ENCODE measurements around the gene DLG1. TPM values are rescaled to one million over a fixed set of nuclear protein-coding genes. Genes with fewer than 3 reads are reported as not detected.

Gene DLG1
- total RNA-seq, 1 experiment from 2014 or later: 89.8 TPM

DNA sequence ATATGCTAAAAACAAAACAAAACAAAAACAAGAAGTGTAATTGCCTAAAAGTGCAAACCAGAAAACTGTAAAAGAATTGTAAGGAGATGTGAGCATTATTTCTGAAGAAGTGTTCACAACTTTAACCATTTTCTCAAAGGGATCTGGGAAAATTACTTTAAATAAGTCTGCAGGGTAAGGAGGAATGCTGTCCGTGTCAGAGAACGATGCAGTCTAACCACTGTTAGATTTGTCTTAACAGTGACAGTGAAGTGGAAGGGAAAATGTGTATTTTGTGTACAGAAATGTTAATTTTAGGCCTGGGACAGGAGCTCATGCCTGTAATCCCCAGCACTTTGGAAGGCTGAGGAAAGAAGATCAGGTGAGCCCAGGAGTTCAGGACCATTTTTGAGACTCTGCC is 95.7 kb downstream of the DLG1 start:
- H3K9me3 ChIP-seq (ENCODE audit: control insufficient read depth in 1 of 2, insufficient read depth in 1 of 2, low read depth in 1 of 2, low read length in 2 of 2): no peaks in the 10 kb centered on the region
- POLR2A ChIA-PET: no interaction called here
- H3K4me1 ChIP-seq (ENCODE audit: control insufficient read depth in 1 of 2, insufficient read depth in 2 of 2, low read length in 2 of 2): no peaks in the 10 kb centered on the region
- ATAC-seq (no peak), DNase-seq (ENCODE audit: low read depth, low spot score) (no peak)
- CTCF ChIA-PET: no interaction called here
- H3K9ac ChIP-seq (ENCODE audit: low read length): no peak overlapping the region
- H3K79me2 ChIP-seq (ENCODE audit: insufficient read depth, low read length): peaks cover 99% of the 10 kb centered on the region
- no peak overlapping the region for H2AFZ ChIP-seq (ENCODE audit: low read depth, low read length, poor library complexity, severe bottlenecking)
- no peaks in the 10 kb centered on the region for H3K9me2 ChIP-seq (ENCODE audit: insufficient read depth)
- no TSS peak for BruUV-seq (replicated peaks)
- no peak overlapping the region for H3K4me2 ChIP-seq (ENCODE audit: low read length)
- no peaks in the 10 kb centered on the region for H3K36me3 ChIP-seq (ENCODE audit: control insufficient read depth in 1 of 2, insufficient read depth in 2 of 2, low read length in 2 of 2)
- TF ChIP-seq SP1 (IDR thresholded peaks at IDR 0.05; ENCODE audit: low read depth) (no peak), POLR2A (IDR thresholded peaks at IDR 0.05; ENCODE audit: borderline replicate concordance, extremely low read depth, insufficient read depth, insufficient read length) (no peak), ELF1 (IDR thresholded peaks at IDR 0.05; ENCODE audit: borderline replicate concordance, low read depth) (no peak), YY1 (IDR thresholded peaks at IDR 0.05; ENCODE audit: extremely low read depth, insufficient replicate concordance, low read depth, low read length) (no peak)
- H3K4me3 ChIP-seq (replicated peaks in 1 of 2; ENCODE audit: low read depth in 1 of 2, low read length in 2 of 2): no peak overlapping the region
- no peaks in the 10 kb centered on the region for H3K27me3 ChIP-seq (ENCODE audit: insufficient read depth, low read length)
- intact Hi-C loops (cut with micrococcal nuclease): no loop called here
- H3K27ac ChIP-seq (ENCODE audit: low read depth, low read length): no peak overlapping the region
- peaks cover 29% of the 10 kb centered on the region; the same call in 1 of the 2 replicates for H4K20me1 ChIP-seq (ENCODE audit: insufficient read depth)
- RAD21 ChIA-PET (ENCODE audit: low non-redundant PET in 1 of 2, low total read pairs in 2 of 2, uncharacterized antibody in 2 of 2, unreplicated experiment in 2 of 2): no interaction called here

DNA sequence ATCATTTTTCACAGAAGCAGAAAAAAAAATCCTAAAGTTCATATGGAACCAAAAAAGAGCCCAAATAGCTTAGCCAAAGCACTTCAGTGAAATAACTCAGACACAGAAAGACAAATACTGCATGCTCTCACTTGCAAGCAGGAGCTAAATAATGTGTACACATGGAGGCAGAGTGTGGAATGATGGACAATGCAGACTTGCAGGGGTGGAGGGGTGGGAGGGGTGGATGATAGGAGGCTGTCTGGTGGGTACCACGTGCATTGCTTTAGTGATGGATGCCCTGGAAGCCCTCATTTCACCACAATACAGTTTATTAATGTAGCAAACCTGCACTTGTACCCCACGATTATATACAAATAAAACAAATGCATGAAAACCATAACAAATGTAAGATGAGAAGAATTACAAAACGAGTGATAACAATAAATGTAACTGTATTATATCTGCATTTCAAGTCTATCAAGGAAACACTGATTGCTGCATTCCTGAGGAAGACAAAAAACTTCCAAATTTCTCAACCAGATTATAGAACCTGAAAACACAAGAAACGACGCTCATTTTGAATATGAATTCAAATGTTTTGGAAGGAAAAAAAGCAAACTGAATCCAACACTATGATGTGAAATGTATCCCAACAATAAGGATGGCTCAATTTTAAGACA is 96.5 kb downstream of the DLG1 start:
- H3K79me2 ChIP-seq (ENCODE audit: insufficient read depth, low read length): peaks cover 99% of the 10 kb centered on the region
- intact Hi-C loops (cut with micrococcal nuclease): no loop called here
- H3K4me1 ChIP-seq (ENCODE audit: control insufficient read depth in 1 of 2, insufficient read depth in 2 of 2, low read length in 2 of 2): no peaks in the 10 kb centered on the region
- H3K9me2 ChIP-seq (ENCODE audit: insufficient read depth): no peaks in the 10 kb centered on the region
- H3K4me2 ChIP-seq (ENCODE audit: low read length): no peak overlapping the region
- ChIA-PET CTCF (no interaction called here), RAD21 (ENCODE audit: low non-redundant PET in 1 of 2, low total read pairs in 2 of 2, uncharacterized antibody in 2 of 2, unreplicated experiment in 2 of 2) (no interaction called here), POLR2A (no interaction called here)
- H3K27ac ChIP-seq (ENCODE audit: low read depth, low read length): no peak overlapping the region
- no peaks in the 10 kb centered on the region for H3K36me3 ChIP-seq (ENCODE audit: control insufficient read depth in 1 of 2, insufficient read depth in 2 of 2, low read length in 2 of 2)
- TF ChIP-seq, protein P1, sequence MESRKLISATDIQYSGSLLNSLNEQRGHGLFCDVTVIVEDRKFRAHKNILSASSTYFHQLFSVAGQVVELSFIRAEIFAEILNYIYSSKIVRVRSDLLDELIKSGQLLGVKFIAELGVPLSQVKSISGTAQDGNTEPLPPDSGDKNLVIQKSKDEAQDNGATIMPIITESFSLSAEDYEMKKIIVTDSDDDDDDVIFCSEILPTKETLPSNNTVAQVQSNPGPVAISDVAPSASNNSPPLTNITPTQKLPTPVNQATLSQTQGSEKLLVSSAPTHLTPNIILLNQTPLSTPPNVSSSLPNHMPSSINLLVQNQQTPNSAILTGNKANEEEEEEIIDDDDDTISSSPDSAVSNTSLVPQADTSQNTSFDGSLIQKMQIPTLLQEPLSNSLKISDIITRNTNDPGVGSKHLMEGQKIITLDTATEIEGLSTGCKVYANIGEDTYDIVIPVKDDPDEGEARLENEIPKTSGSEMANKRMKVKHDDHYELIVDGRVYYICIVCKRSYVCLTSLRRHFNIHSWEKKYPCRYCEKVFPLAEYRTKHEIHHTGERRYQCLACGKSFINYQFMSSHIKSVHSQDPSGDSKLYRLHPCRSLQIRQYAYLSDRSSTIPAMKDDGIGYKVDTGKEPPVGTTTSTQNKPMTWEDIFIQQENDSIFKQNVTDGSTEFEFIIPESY (IDR thresholded peaks at IDR 0.05; ENCODE audit: extremely low read depth, insufficient replicate concordance, low read length): no peak
- no peak for TF ChIP-seq ELF1 (IDR thresholded peaks at IDR 0.05; ENCODE audit: borderline replicate concordance, low read depth)
- no peak for TF ChIP-seq JUND (IDR thresholded peaks at IDR 0.05)
- TF ChIP-seq POLR2A (IDR thresholded peaks at IDR 0.05; ENCODE audit: borderline replicate concordance, extremely low read depth, insufficient read depth, insufficient read length): no peak
- TF ChIP-seq, protein P2, sequence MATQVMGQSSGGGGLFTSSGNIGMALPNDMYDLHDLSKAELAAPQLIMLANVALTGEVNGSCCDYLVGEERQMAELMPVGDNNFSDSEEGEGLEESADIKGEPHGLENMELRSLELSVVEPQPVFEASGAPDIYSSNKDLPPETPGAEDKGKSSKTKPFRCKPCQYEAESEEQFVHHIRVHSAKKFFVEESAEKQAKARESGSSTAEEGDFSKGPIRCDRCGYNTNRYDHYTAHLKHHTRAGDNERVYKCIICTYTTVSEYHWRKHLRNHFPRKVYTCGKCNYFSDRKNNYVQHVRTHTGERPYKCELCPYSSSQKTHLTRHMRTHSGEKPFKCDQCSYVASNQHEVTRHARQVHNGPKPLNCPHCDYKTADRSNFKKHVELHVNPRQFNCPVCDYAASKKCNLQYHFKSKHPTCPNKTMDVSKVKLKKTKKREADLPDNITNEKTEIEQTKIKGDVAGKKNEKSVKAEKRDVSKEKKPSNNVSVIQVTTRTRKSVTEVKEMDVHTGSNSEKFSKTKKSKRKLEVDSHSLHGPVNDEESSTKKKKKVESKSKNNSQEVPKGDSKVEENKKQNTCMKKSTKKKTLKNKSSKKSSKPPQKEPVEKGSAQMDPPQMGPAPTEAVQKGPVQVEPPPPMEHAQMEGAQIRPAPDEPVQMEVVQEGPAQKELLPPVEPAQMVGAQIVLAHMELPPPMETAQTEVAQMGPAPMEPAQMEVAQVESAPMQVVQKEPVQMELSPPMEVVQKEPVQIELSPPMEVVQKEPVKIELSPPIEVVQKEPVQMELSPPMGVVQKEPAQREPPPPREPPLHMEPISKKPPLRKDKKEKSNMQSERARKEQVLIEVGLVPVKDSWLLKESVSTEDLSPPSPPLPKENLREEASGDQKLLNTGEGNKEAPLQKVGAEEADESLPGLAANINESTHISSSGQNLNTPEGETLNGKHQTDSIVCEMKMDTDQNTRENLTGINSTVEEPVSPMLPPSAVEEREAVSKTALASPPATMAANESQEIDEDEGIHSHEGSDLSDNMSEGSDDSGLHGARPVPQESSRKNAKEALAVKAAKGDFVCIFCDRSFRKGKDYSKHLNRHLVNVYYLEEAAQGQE (IDR thresholded peaks at IDR 0.05; ENCODE audit: low read depth): no peak
- no peak for TF ChIP-seq FOSL1 (IDR thresholded peaks at IDR 0.05; ENCODE audit: low read depth)
- TF ChIP-seq TCF7L2 (IDR thresholded peaks at IDR 0.05; ENCODE audit: borderline replicate concordance, extremely low read depth, insufficient read depth, insufficient read length): no peak
- no peak for TF ChIP-seq EGR1 (IDR thresholded peaks at IDR 0.05; ENCODE audit: low read depth)
- no peak for TF ChIP-seq ZFX (IDR thresholded peaks at IDR 0.05)
- no peak for TF ChIP-seq ZNF274 (IDR thresholded peaks at IDR 0.05; ENCODE audit: low read depth, low read length)
- ATAC-seq (no peak), DNase-seq (ENCODE audit: low read depth, low spot score) (no peak)
- H4K20me1 ChIP-seq (ENCODE audit: insufficient read depth): peaks cover 33% of the 10 kb centered on the region; the same call in 1 of the 2 replicates
- no TSS peak for BruUV-seq (replicated peaks)
- H3K9ac ChIP-seq (ENCODE audit: low read length): no peak overlapping the region
- no peak overlapping the region for H2AFZ ChIP-seq (ENCODE audit: low read depth, low read length, poor library complexity, severe bottlenecking)
- no peaks in the 10 kb centered on the region for H3K9me3 ChIP-seq (ENCODE audit: control insufficient read depth in 1 of 2, insufficient read depth in 1 of 2, low read depth in 1 of 2, low read length in 2 of 2)
- no peak overlapping the region for H3K4me3 ChIP-seq (replicated peaks in 1 of 2; ENCODE audit: low read depth in 1 of 2, low read length in 2 of 2)
- H3K27me3 ChIP-seq (ENCODE audit: insufficient read depth, low read length): no peaks in the 10 kb centered on the region

Measured in HCT116 (cell line).